HEK293T (cell line): ENCODE results near the gene CST3.

Experiments used
- CTCF ChIA-PET: fragments of 350-600 bp; formaldehyde crosslinking; extraction: SDS; loops from one replicate; lab custom pipeline; 2021; ENCODE audit warnings: antibody characterized with exemption, inconsistent platforms; lab: Yijun Ruan, JAX
- POLR2A ChIA-PET: fragments of 350-600 bp; formaldehyde crosslinking; extraction: SDS; loops from one replicate; lab custom pipeline; 2020; ENCODE audit warnings: antibody characterized with exemption, inconsistent platforms; lab: Yijun Ruan, JAX
- DNase-seq: peaks from one replicate; pipeline ENCODE4 v3.0.0; 2012; ENCODE audit warnings: mixed read lengths; ENCODE audit errors: extremely low spot score
- ARNT ChIP-seq: fragments of 450-650 bp; IDR thresholded peaks from 2 replicates; pipeline ENCODE4 v1.6.1; 2017; ENCODE audit warnings: mild to moderate bottlenecking
- BHLHE40 ChIP-seq: fragments of 450-650 bp; IDR thresholded peaks from 2 replicates; pipeline ENCODE4 v1.6.1; 2016; ENCODE audit warnings: mild to moderate bottlenecking, moderate library complexity, borderline replicate concordance
- CTBP1 ChIP-seq: fragments of 450-650 bp; IDR thresholded peaks from 2 replicates; pipeline ENCODE4 v1.6.1; 2016; ENCODE audit warnings: borderline replicate concordance
- ELF4 ChIP-seq: fragments of 450-650 bp; IDR thresholded peaks from 2 replicates; pipeline ENCODE4 v1.6.1; 2017; ENCODE audit warnings: antibody characterized with exemption
- FOXA1 ChIP-seq: fragments of 450-650 bp; IDR thresholded peaks from 2 replicates; pipeline ENCODE4 v1.6.1; 2016; ENCODE audit warnings: mild to moderate bottlenecking
- FOXK2 ChIP-seq: fragments of 450-650 bp; IDR thresholded peaks from 2 replicates; pipeline ENCODE4 v1.6.1; 2016; ENCODE audit warnings: mild to moderate bottlenecking
- FOXM1 ChIP-seq: fragments of 450-650 bp; IDR thresholded peaks from 2 replicates; pipeline ENCODE4 v1.6.1; 2017; ENCODE audit warnings: mild to moderate bottlenecking, borderline replicate concordance
- HDGF ChIP-seq: fragments of 450-650 bp; IDR thresholded peaks from 2 replicates; pipeline ENCODE4 v1.6.1; 2017; ENCODE audit warnings: antibody characterized with exemption, borderline replicate concordance
- L3MBTL2 ChIP-seq: fragments of 450-650 bp; conservative IDR thresholded peaks from 2 replicates; pipeline ENCODE4 v1.6.1; 2016; ENCODE audit warnings: mild to moderate bottlenecking
- LEF1 ChIP-seq: fragments of 450-650 bp; IDR thresholded peaks from 2 replicates; pipeline ENCODE4 v1.6.1; 2017; ENCODE audit warnings: mild to moderate bottlenecking, borderline replicate concordance
- NFRKB ChIP-seq: fragments of 450-650 bp; IDR thresholded peaks from 2 replicates; pipeline ENCODE4 v1.6.1; 2016; ENCODE audit warnings: mild to moderate bottlenecking, moderate library complexity
- SP1 ChIP-seq: fragments of 450-650 bp; IDR thresholded peaks from 2 replicates; pipeline ENCODE4 v1.6.1; 2017
- SUZ12 ChIP-seq: fragments of 450-650 bp; IDR thresholded peaks from 2 replicates; pipeline ENCODE4 v1.6.1; 2016; ENCODE audit warnings: mild to moderate bottlenecking
- TARDBP ChIP-seq: fragments of 450-650 bp; IDR thresholded peaks from 2 replicates; pipeline ENCODE4 v1.6.1; 2016
- ZNF384 ChIP-seq: fragments of 450-650 bp; IDR thresholded peaks from 2 replicates; pipeline ENCODE4 v1.6.1; 2016
- TF ChIP-seq, protein P1 (sequence below): fragments of 450-650 bp; IDR thresholded peaks from 2 replicates; pipeline ENCODE4 v1.6.1; 2016

Gene CST3

DNA sequence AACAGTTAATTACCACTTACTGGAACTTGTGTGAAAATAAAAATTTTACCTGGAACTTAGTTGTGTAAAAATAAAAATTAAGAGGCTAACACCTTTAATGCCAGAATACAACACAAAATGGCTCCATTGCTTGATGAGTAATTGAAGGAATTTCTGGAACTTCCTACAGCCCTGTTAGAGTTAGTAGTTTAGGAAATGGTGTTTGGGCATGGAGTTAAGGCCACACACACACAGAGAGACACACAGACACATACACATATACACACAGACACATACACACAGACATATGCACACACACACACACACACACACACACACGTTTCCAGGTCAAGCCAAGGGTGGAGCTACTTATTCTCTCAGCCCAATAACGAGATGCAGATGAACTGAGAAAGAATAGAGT, 20.6 kb upstream of the CST3 start:
- POLR2A ChIA-PET = no interaction called here
- CTCF ChIA-PET = no interaction called here
- no peak for DNase-seq

DNA sequence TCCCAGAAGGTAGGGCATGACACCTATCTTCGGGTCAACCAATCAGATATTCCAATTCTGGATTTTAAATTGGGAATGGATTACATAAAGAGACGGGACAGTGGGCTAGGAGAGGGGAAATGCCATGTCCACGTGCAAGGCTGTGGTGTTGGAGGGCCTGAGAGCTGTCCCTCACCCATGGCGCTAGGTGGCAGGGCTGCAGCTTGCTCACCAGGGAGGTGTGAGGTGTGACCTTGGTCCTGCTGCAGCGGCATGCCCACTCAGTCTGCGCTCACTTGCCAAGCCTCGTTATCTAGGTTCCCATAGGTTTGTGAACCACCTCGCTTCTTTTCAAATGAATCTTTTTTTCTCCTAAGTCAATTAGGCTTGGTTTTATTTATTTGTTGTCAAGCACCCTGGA, 19.4 kb upstream of the CST3 start:
- ChIA-PET POLR2A (no interaction called here), CTCF (no interaction called here)
- no peak for TF ChIP-seq SUZ12
- no peak for TF ChIP-seq ARNT
- no peak for TF ChIP-seq LEF1
- TF ChIP-seq FOXA1 = no peak
- TF ChIP-seq BHLHE40 = no peak
- no peak for TF ChIP-seq TARDBP
- TF ChIP-seq L3MBTL2 = no peak
- TF ChIP-seq HDGF = no peak
- no peak for TF ChIP-seq SP1
- TF ChIP-seq, protein P1, sequence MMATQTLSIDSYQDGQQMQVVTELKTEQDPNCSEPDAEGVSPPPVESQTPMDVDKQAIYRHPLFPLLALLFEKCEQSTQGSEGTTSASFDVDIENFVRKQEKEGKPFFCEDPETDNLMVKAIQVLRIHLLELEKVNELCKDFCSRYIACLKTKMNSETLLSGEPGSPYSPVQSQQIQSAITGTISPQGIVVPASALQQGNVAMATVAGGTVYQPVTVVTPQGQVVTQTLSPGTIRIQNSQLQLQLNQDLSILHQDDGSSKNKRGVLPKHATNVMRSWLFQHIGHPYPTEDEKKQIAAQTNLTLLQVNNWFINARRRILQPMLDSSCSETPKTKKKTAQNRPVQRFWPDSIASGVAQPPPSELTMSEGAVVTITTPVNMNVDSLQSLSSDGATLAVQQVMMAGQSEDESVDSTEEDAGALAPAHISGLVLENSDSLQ = no peak
- TF ChIP-seq ZNF384 = no peak
- no peak for TF ChIP-seq FOXK2
- TF ChIP-seq CTBP1 = no peak
- no peak for TF ChIP-seq FOXM1
- DNase-seq = no peak

More for the DNA sequence above, 20.6 kb upstream of the CST3 start:
- TF ChIP-seq FOXM1 (no peak), SUZ12 (no peak), HDGF (no peak), BHLHE40 (no peak), FOXA1 (no peak), NFRKB (no peak), ARNT (no peak), ZNF384 (no peak), TARDBP (no peak), LEF1 (no peak), FOXK2 (no peak), SP1 (no peak)

DNA sequence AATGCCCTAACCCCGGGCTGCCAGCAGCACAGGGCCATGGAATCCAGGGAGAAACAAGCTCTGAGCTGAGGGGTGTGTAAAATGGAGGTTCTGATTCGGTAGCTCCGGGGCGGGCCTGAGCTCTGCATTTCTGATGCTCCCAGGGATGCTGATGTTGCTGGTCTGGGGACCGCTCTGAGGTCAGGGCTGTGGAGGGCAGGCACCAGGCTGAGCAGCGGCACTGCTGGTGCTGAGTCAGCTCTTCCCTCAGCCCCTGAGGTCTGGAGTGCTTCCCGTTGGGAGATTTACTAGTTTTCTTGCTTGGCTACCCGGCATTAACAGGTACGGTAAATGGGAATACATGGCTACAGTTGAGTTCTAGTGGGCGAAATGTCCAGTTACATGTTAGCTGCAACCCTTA, 18.6 kb upstream of the CST3 start:
- CTCF ChIA-PET = no interaction called here
- DNase-seq = no peak
- TF ChIP-seq TARDBP = no peak
- no peak for TF ChIP-seq ARNT
- TF ChIP-seq NFRKB = no peak
- no peak for TF ChIP-seq FOXK2
- no peak for TF ChIP-seq ELF4
- TF ChIP-seq L3MBTL2 = no peak
- TF ChIP-seq ZNF384 = no peak
- TF ChIP-seq FOXM1 = no peak
- TF ChIP-seq SP1 = no peak
- POLR2A ChIA-PET = no interaction called here

DNA sequence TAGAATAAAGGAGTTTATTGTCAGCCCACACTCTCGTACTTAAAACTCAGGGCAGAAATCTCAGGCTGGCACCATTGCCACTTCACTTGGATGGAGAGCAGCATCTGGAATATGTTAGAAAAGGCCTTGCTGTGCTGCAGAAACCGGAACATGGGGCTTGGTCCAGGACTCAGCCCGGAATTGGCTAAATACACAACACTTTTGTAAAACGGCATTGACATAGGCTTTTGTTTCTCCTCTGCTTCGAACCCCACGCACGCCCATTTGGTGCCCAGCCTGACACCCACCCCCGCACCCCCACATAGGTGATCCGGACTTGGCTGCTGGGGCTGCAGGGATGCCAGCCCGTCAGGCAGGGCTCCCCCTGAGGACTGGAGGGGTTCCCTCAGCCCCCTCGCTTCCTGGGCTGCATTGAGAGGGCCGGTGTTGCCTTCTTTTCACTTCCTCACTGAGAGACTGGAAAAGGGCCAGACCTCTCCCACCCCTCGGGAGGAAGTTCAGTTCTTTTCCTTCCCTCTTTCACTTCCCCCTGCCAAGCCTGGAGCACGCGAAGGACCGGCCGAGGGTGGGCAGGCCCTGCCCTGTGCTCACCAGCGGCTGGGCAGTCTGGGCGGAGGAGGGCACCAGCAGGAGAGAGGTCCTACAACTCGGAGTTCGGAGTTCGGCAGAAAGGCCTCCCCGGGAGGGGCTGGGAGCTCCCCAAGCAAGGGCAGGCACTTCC, 17.9 kb upstream of the CST3 start:
- ChIA-PET POLR2A (no interaction called here), CTCF (no interaction called here)
- TF ChIP-seq NFRKB = no peak
- no peak for TF ChIP-seq HDGF
- TF ChIP-seq FOXA1 = no peak
- no peak for TF ChIP-seq BHLHE40
- TF ChIP-seq ARNT = no peak
- TF ChIP-seq, protein P1 = no peak
- TF ChIP-seq CTBP1 = no peak
- no peak for TF ChIP-seq ZNF384
- TF ChIP-seq FOXM1 = no peak
- TF ChIP-seq TARDBP = no peak
- TF ChIP-seq SUZ12 = no peak
- no peak for TF ChIP-seq LEF1
- TF ChIP-seq ELF4 = no peak
- TF ChIP-seq L3MBTL2 = no peak
- no peak for TF ChIP-seq FOXK2
- no peak for TF ChIP-seq SP1
- no peak for DNase-seq

DNA sequence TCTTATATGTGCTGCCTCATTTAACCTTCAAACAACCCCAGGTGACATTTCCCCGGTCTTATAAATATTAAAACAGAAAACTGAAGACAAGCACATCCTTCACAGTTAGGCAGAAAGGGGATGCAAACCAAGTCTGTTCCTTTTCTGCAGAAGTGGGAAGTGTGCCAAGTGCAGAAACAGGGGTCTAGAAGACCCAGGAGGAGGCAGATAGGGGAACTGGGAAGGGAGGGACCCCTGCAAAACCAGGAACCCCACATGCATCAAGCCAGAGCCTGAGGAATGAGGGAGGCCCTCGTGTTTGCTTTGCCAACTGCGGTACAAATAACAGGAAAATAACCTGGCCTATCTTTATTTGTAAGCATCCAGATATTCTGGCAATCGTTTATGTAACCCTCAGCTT, 17.0 kb upstream of the CST3 start:
- TF ChIP-seq HDGF (no peak), TARDBP (no peak), FOXM1 (no peak), L3MBTL2 (no peak), ARNT (no peak), SP1 (no peak), ELF4 (no peak), ZNF384 (no peak), BHLHE40 (no peak)
- DNase-seq = no peak
- POLR2A ChIA-PET = no interaction called here
- CTCF ChIA-PET = no interaction called here

DNA sequence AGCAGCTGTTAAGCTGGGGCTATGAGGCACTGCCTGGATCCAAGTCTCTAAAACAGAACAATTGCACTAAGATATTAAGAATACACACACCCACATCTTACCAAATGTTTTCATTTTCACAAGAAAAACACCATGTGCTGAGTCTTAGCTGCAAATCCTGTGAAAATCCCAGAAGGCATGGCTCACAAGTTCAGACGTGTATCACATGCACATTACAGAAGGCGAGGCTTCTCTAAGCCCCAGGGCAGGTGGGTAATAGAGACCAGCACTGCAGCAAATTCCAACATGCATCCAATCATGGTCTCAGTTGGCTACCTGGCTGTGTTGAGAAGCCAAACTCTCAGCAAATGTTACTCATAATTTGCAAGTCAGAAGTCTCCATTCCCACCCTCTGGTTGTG, 16.2 kb upstream of the CST3 start:
- ChIA-PET CTCF (no interaction called here), POLR2A (no interaction called here)
- TF ChIP-seq ZNF384 (no peak), NFRKB (no peak), FOXA1 (no peak), FOXK2 (no peak)
- DNase-seq = no peak

DNA sequence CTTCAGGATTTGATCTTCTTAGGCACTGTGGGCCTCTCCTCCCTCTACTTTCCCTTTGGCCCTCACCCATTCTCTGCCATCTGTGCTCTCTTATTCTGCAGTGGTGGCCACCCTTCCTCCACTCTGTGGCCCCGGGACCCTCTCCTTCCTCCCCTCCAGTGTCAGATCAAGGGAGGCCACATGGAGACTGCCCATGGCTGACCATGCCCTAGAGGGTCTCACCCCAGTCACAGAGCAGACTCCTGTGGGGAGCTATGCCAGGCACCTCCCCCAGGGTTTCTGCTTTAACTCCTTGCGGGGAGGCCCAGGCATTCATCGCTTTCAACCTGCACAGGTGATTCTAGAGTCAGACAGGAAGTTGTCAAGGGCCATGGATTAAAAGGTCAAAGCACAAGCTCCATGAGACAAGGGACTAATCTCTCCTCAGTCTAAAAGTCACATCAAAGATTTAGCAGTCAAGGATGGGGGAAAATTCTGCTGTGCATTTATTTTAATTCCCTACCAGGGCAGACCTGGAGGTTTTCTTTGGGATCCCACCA, 15.7 kb upstream of the CST3 start:
- CTCF ChIA-PET = no interaction called here
- no peak for DNase-seq
- POLR2A ChIA-PET = no interaction called here
- TF ChIP-seq TARDBP (no peak), CTBP1 (no peak), L3MBTL2 (no peak), LEF1 (no peak)
